K562 (cell line): ENCODE measurements around the gene GGA2. TPM values are rescaled to one million over a fixed set of nuclear protein-coding genes. Genes with fewer than 3 reads are reported as not detected.

Experiments
- AFF1 ChIP-seq, 2 experiments: fragments of 450-650 bp; IDR thresholded peaks; 2 replicates each; pipeline ENCODE4 v1.6.1; 2018; ENCODE audit warnings: mild to moderate bottlenecking in 2 of 2, low read depth in 1 of 2; ENCODE audit not compliant: partially characterized antibody in 2 of 2
- CEBPZ ChIP-seq: fragments of 150-350 bp; IDR thresholded peaks from 2 replicates; pipeline ENCODE4 v1.6.1; 2014; ENCODE audit warnings: low read depth, mild to moderate bottlenecking, low read length, borderline replicate concordance
- ESRRB ChIP-seq: fragments of 250-450 bp; sonication (Bioruptor Pico); IDR thresholded peaks from 2 replicates; pipeline ENCODE4 v1.5.0; 2020; ENCODE audit warnings: mild to moderate bottlenecking, moderate library complexity, borderline replicate concordance
- FIP1L1 ChIP-seq: fragments of 200-400 bp; formaldehyde crosslinking; IDR thresholded peaks from 2 replicates; pipeline ENCODE4 v1.6.1; 2018; ENCODE audit warnings: mild to moderate bottlenecking, low read depth, low read length; ENCODE audit not compliant: poor library complexity, severe bottlenecking
- HOMEZ ChIP-seq: fragments of 250-450 bp; sonication (Bioruptor Pico); IDR thresholded peaks from 2 replicates; pipeline ENCODE4 v1.4.0; 2020; ENCODE audit warnings: mild to moderate bottlenecking, moderate library complexity
- MAFF ChIP-seq: IDR thresholded peaks from 2 replicates; pipeline ENCODE4 v1.6.1; 2012; ENCODE audit warnings: low read length, improper control_type of control experiment
- SIN3B ChIP-seq: fragments of 450-650 bp; IDR thresholded peaks from 2 replicates; pipeline ENCODE4 v1.6.1; 2017; ENCODE audit warnings: low read depth, mild to moderate bottlenecking, moderate library complexity
- ZKSCAN3 ChIP-seq: fragments of 250-450 bp; sonication (Bioruptor Pico); IDR thresholded peaks from 2 replicates; pipeline ENCODE4 v1.4.0; 2020
- ZNF239 ChIP-seq: fragments of 250-450 bp; sonication (Bioruptor Pico); IDR thresholded peaks from 2 replicates; pipeline ENCODE4 v1.4.0; 2020; ENCODE audit warnings: mild to moderate bottlenecking
- ZNF280A ChIP-seq: fragments of 450-650 bp; IDR thresholded peaks from 2 replicates; pipeline ENCODE4 v1.6.1; 2018; ENCODE audit warnings: mild to moderate bottlenecking, low read depth; ENCODE audit not compliant: partially characterized antibody
- ZNF780A ChIP-seq: fragments of 250-450 bp; sonication (Bioruptor Pico); IDR thresholded peaks from 2 replicates; pipeline ENCODE4 v1.5.0; 2021; ENCODE audit warnings: mild to moderate bottlenecking
- ZZZ3 ChIP-seq: fragments of 450-650 bp; IDR thresholded peaks from 2 replicates; pipeline ENCODE4 v1.6.1; 2016; ENCODE audit warnings: antibody characterized with exemption, mild to moderate bottlenecking, moderate library complexity
- polyA plus RNA-seq, 8 experiments: library from polyadenylated mRNA; depleted of rRNA in 4 of 8; stranded (reverse) in 5 of 8; unstranded in 3 of 8; fragments of >200 nt; fragmentation: Nextera tagmentation in 2 of 8; fragmentation: Illumina TruSeq in 1 of 8; extraction: Ambion mirVana in 2 of 8; extraction: Trizol in 1 of 8; gene quantifications; 2 replicates each; pipeline versions ENCODE4 v1.2.1 to v1.2.3, GENCODE V29; 2011 to 2014; ENCODE audit warnings: inconsistent platforms in 1 of 8, missing spikeins in 1 of 8
- total RNA-seq, 7 experiments: library from RNA; depleted of rRNA in 6 of 7; stranded (reverse); fragments of >200 nt in 6 of 7; fragmentation: Illumina TruSeq in 2 of 7; extraction: Trizol in 2 of 7; gene quantifications; 2 replicates each; pipeline versions ENCODE4 v1.2.1 to v1.2.3, GENCODE V29; 2011 to 2021; ENCODE audit warnings: low replicate concordance in 1 of 7
- TF ChIP-seq, protein P1 (sequence below), 3 experiments: IDR thresholded peaks in 2 of 3; conservative IDR thresholded peaks in 1 of 3; 2 replicates each; pipeline ENCODE4 v1.5.1; 2011 to 2012; ENCODE audit warnings: low read length in 3 of 3, mild to moderate bottlenecking in 3 of 3, control low read depth in 2 of 3, improper control_type of control experiment in 1 of 3, inconsistent platforms in 1 of 3, low read depth in 1 of 3, mixed read lengths in 1 of 3, moderate library complexity in 1 of 3; ENCODE audit not compliant: insufficient read depth in 2 of 3

GGA2 gene
- total and polyA plus RNA-seq, 9 of the 15 experiments (the other 6 are each of a cell fraction or from before 2014, with no cell fraction given) = 11.9 to 133 (median 66.3) TPM

DNA sequence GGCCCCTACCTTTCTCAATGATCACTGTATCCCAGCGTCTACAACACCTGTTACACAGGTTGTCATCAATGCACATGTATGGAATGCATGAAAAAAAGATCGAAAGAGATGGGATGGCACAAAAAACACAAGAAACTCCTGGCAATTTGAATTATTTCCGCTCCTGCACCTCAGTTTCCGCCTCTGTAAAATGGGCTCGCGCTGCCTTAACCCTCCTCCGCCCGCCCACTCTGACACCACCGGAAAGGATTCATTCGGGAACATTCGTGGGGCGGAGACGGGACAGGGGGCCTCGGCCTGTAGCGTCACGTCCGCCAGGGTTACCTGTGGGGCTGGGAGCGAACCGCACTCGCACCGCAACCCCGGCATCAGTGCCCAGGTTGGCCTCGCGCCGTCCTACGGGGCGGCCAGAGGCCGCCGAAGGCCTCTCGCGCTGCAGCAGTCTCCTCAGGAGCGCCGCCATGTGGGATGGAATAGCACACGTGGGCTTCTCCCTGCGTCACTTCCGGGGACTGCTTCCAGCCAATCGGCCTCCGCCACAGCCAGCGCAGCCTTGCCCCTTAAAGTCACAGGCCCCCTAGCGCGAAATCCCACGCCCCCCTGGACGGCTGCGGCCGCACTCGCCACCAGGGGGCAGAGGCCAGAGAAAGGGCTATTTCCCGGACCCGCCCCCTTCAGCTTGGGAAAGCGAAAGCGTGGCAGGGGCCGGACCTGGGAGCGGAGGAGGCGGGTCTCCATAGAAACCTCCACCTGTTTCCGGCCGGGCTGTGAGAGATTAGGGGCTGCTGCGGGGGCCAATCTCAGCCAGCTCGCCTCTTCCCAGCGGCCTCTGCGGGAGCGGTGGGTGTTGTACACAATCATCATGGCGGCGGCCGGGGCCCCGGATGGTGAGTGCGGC lies 46.8 kb upstream of the GGA2 start, which contains the start of the genes EARS2 and UBFD1 (continued):
- TF ChIP-seq, protein P1, sequence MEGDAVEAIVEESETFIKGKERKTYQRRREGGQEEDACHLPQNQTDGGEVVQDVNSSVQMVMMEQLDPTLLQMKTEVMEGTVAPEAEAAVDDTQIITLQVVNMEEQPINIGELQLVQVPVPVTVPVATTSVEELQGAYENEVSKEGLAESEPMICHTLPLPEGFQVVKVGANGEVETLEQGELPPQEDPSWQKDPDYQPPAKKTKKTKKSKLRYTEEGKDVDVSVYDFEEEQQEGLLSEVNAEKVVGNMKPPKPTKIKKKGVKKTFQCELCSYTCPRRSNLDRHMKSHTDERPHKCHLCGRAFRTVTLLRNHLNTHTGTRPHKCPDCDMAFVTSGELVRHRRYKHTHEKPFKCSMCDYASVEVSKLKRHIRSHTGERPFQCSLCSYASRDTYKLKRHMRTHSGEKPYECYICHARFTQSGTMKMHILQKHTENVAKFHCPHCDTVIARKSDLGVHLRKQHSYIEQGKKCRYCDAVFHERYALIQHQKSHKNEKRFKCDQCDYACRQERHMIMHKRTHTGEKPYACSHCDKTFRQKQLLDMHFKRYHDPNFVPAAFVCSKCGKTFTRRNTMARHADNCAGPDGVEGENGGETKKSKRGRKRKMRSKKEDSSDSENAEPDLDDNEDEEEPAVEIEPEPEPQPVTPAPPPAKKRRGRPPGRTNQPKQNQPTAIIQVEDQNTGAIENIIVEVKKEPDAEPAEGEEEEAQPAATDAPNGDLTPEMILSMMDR (IDR thresholded peaks at IDR 0.05 in 2 of 3, conservative IDR thresholded peaks at IDR 0.05 in 1 of 3; ENCODE audit: insufficient read depth in 2 of 3, low read depth in 1 of 3, low read length in 3 of 3) = peak; percentile 96 to 98 (median 98)
- TF ChIP-seq ZNF239 (CRISPR knock-in tag) (no peak), ZKSCAN3 (no peak), MAFF (no peak), ESRRB (CRISPR knock-in tag) (no peak), SIN3B (peak; percentile 92), ZNF280A (no peak), AFF1 (IDR thresholded peaks at IDR 0.05; ENCODE audit: low read depth in 1 of 2, partially characterized antibody in 2 of 2) (peak in 1 of 2 experiments; percentile 40), ZNF780A (CRISPR knock-in tag) (no peak), CEBPZ (no peak), FIP1L1 (peak; percentile 97), ZZZ3 (no peak), HOMEZ (CRISPR knock-in tag) (no peak)
